ENCODE results near the gene PKIG. TPM values are rescaled to one million over a fixed set of nuclear protein-coding genes. Genes with fewer than 3 reads are reported as not detected.
"Not testable (repeated sequence)": the region's sequence is repeated elsewhere in the genome, so short reads cannot be mapped to it uniquely, and the experiment has no call there.

Gene PKIG
- total RNA-seq, 2 donors from 2014 or later, result 61.5 to 77.6 TPM

- H3K27ac Mint-ChIP-seq, result no peak overlapping the region
- no peak for TF ChIP-seq CTCF (conservative IDR thresholded peaks at IDR 0.05)
Observed at GRCh38 chr20:44559302-44559701, 23.1 kb upstream of the PKIG start.

GRCh38 chr20:44560229-44560628 is 22.1 kb upstream of the PKIG start:
- WGBS, 2 experiments (ENCODE audit: insufficient coverage in 1 of 2, insufficient read length in 1 of 2), result 97 to 100% methylated on average over 1 to 2 of the region's 2 CpGs
- no peak for TF ChIP-seq CTCF (conservative IDR thresholded peaks at IDR 0.05)
- Histone ChIP-seq H3K4me3 (ENCODE audit: low read length) (no peak overlapping the region), H3K36me3 (ENCODE audit: control insufficient read depth, insufficient read depth, low read length) (no peaks in the 10 kb centered on the region), H3K27ac (ENCODE audit: low read depth, low read length) (no peak overlapping the region), H3K4me1 (ENCODE audit: control insufficient read depth, insufficient read depth, low read length) (peaks cover 5% of the 10 kb centered on the region), H3K27me3 (ENCODE audit: control insufficient read depth, insufficient read depth, low read length, poor library complexity, severe bottlenecking) (no peaks in the 10 kb centered on the region), H3K9me3 (ENCODE audit: control insufficient read depth, low read length) (peaks cover 4% of the 10 kb centered on the region), H3K9ac (ENCODE audit: extremely low read depth, low read length, poor library complexity, severe bottlenecking) (no peak overlapping the region)
- H3K36me3 Mint-ChIP-seq (ENCODE audit: low read depth), result peaks cover 6% of the 10 kb centered on the region
- H3K9me3 Mint-ChIP-seq, result no peaks in the 10 kb centered on the region
- H3K27ac Mint-ChIP-seq, result no peak overlapping the region
- H3K27me3 Mint-ChIP-seq (ENCODE audit: insufficient read depth), result no peaks in the 10 kb centered on the region
- no peak overlapping the region for H3K4me3 Mint-ChIP-seq
- peaks cover 3% of the 10 kb centered on the region for H3K4me1 Mint-ChIP-seq
- no peak for DNase-seq

More at GRCh38 chr20:44559302-44559701, 23.1 kb upstream of the PKIG start:
- Histone ChIP-seq H3K4me1 (ENCODE audit: control insufficient read depth, insufficient read depth, low read length) (peaks cover 5% of the 10 kb centered on the region), H3K36me3 (ENCODE audit: control insufficient read depth, insufficient read depth, low read length) (no peaks in the 10 kb centered on the region), H3K27me3 (ENCODE audit: control insufficient read depth, insufficient read depth, low read length, poor library complexity, severe bottlenecking) (no peaks in the 10 kb centered on the region), H3K9me3 (ENCODE audit: control insufficient read depth, low read length) (peaks cover 4% of the 10 kb centered on the region), H3K27ac (ENCODE audit: low read depth, low read length) (no peak overlapping the region), H3K4me3 (ENCODE audit: low read length) (no peak overlapping the region), H3K9ac (ENCODE audit: extremely low read depth, low read length, poor library complexity, severe bottlenecking) (no peak overlapping the region)
- Mint-ChIP-seq H3K4me3 (no peak overlapping the region), H3K36me3 (ENCODE audit: low read depth) (peaks cover 6% of the 10 kb centered on the region), H3K27me3 (ENCODE audit: insufficient read depth) (no peaks in the 10 kb centered on the region), H3K9me3 (no peaks in the 10 kb centered on the region), H3K4me1 (peaks cover 7% of the 10 kb centered on the region)
- no peak for DNase-seq

- not testable (repeated sequence) for H3K27ac ChIP-seq (ENCODE audit: low read depth, low read length); H3K4me1 ChIP-seq (ENCODE audit: control insufficient read depth, insufficient read depth, low read length); H3K36me3 Mint-ChIP-seq (ENCODE audit: low read depth); H3K4me3 Mint-ChIP-seq; H3K27ac Mint-ChIP-seq; H3K27me3 ChIP-seq (ENCODE audit: control insufficient read depth, insufficient read depth, low read length, poor library complexity, severe bottlenecking); H3K4me3 ChIP-seq (ENCODE audit: low read length); H3K9me3 Mint-ChIP-seq; H3K9me3 ChIP-seq (ENCODE audit: control insufficient read depth, low read length); H3K4me1 Mint-ChIP-seq; H3K27me3 Mint-ChIP-seq (ENCODE audit: insufficient read depth); H3K9ac ChIP-seq (ENCODE audit: extremely low read depth, low read length, poor library complexity, severe bottlenecking); H3K36me3 ChIP-seq (ENCODE audit: control insufficient read depth, insufficient read depth, low read length); DNase-seq
- 89 to 91% methylated on average over 4 to 6 of the region's 6 CpGs for WGBS, 2 experiments (ENCODE audit: insufficient coverage in 1 of 2, insufficient read length in 1 of 2)
Observed at GRCh38 chr20:44560818-44561217, 21.6 kb upstream of the PKIG start.

DNA sequence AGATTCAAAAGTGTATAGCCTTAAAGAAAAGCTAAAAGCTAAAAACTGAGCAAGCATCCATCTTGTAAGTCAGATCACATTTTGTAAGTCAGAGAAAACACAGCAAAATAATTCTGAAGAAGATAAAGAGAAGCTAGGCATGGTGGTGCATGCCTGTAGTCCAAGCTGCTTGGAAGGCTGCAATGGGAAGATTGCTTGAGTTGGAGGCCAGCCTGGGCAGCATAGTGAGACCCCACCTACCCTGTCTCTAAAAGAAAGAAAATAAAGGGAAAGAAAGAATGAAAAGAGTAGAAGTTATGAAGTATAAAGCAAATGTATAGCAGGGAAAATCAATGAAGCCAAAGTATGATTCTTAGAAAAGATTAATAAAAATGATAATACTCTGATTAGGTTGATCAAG is 20.5 kb upstream of the PKIG start:
- Histone ChIP-seq H3K4me1 (ENCODE audit: control insufficient read depth, insufficient read depth, low read length) (peaks cover 5% of the 10 kb centered on the region), H3K36me3 (ENCODE audit: control insufficient read depth, insufficient read depth, low read length) (no peaks in the 10 kb centered on the region), H3K27me3 (ENCODE audit: control insufficient read depth, insufficient read depth, low read length, poor library complexity, severe bottlenecking) (no peaks in the 10 kb centered on the region), H3K4me3 (ENCODE audit: low read length) (no peak overlapping the region), H3K9ac (ENCODE audit: extremely low read depth, low read length, poor library complexity, severe bottlenecking) (no peak overlapping the region), H3K27ac (ENCODE audit: low read depth, low read length) (no peak overlapping the region), H3K9me3 (ENCODE audit: control insufficient read depth, low read length) (peaks cover 3% of the 10 kb centered on the region)
- Mint-ChIP-seq H3K4me1 (peaks cover 2% of the 10 kb centered on the region), H3K4me3 (no peak overlapping the region), H3K9me3 (no peaks in the 10 kb centered on the region), H3K36me3 (ENCODE audit: low read depth) (peaks cover 7% of the 10 kb centered on the region), H3K27ac (no peak overlapping the region), H3K27me3 (ENCODE audit: insufficient read depth) (no peaks in the 10 kb centered on the region)
- no peak for TF ChIP-seq CTCF (conservative IDR thresholded peaks at IDR 0.05)
- no peak for DNase-seq
